T-helper 1 cell (primary cell): Measurements from ENCODE around the gene USH2A.

ENCODE experiments used
- DNase-seq, 5 donors: peaks; one replicate each; pipeline ENCODE4 v3.0.0-alpha.2; 2012 to 2020

USH2A gene

DNA sequence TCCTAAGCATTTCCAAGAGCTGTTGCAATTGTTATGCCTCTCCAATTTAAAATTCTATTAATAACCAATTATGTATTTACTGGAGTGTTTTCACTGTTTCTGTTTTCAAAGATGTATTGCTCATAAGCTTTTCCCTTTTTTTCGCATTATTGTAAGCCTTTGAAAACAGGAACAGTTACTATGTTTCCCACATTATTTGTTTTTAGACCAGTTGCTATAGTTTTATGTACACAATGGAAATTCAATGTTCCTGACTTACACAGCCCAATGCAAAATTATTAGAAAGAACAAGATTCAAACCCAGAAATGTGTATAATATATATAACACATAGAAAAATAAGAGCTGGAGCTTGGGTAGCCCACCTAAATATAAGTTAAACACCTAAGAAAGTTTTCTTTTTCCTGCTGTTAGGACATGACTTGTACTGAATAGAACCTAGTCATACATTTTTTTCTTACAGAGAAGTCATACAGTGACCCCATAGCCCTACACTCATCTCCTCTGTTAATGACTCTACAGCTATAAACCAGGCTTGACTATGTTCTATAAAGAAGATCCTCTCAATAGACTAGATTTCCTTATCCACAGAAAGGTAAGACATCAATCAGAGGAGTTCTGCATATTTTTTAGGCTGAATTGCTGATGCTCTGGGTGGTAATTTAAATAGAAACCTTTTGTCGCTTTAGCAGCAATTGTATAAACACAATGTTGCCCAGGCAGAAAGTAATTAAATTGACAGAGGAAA lies 299.6 kb downstream of the USH2A start:
- DNase-seq = no peak

DNA sequence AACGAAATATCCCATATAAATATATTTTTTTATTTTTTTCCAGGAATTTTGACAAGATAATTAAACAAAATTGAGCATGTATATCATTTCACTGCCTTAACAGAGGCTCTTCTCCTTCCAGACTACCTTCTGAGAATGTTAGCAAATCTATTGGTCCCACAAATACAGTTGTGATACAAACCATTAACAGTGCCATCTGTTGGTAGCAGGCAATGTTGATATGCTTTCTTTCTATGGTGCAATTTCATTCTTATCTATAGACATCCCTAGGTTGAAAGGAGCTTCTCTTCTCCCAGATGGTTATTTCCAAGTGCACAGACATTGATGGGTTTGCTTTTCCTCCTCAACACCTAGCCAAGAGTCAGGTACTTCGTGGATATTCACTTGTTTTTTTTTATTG lies 303.6 kb downstream of the USH2A start:
- no peak for DNase-seq

DNA sequence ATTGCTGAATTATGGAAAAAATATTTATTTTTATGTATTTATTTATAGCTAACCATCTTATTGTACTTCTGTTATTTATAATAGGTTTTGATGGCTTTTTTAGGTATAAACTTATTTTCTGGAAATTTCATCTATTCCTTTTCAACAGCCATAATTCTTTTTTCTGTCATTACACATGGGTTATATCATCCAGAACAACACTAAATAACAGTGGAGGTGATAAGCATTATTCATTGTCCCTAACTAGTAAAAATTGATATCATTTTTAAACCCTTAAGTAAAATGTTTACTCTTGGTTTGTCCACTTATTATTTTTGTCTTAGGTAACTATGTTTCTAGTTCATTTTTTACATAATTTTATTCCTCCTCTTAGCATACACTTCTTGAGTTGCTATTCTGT lies 309.1 kb downstream of the USH2A start:
- no peak for DNase-seq

DNA sequence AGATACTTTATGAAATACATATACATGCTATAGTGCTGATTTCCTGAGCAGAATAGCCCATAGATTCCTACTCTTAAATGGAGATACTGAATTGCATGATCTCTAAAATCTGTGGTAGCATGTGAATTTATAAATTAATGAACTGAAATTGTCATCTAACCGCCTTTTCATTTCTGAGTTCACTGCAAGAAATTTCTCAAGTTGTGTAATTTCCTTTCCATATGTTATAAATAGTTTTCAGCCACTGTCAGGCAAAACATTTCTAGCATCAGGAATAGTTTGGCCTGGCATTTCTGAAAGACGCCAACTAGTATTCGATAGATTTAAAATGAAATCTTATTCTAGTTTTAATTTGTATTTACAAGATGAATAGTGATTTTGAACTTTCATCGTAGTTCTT lies 310.1 kb downstream of the USH2A start:
- no peak for DNase-seq

DNA sequence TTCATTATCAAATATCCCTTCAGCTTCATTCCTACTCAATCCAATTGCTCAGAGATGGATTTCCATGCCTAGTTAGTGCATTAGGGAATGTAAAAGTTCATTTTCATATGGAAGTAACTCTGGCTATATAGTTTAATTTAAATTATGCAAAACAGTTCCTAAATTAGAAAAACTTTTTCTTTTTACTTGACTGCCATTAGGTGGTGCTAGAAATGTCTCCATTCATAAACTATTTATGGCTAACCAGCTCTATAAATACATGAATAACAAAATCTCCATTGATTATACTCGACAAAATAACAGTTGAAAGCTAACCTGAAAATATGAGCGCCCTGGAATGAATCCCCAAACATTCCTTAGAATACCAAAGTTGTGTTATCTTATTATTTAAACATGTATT lies 311.4 kb downstream of the USH2A start:
- DNase-seq = no peak

DNA sequence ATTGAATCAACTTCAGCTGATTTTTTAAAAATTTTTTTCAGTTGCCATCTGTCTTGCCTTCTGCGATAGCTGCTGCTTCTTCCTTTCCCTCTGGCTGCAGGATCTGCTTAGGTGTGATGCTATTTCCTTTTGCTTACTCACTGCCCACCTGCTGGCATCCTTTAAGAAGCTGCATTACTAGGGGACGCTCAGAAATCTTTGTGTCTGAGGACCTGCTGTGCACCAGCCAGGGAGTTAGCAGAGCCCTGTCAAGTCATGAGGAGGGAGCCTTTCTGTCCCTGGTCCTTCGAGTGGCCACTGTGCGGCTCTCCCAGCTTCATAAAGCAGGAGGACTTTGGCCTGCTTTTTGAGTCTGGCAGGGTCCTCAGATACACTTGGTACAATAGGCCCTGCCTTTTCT lies 327.8 kb downstream of the USH2A start:
- no peak for DNase-seq

DNA sequence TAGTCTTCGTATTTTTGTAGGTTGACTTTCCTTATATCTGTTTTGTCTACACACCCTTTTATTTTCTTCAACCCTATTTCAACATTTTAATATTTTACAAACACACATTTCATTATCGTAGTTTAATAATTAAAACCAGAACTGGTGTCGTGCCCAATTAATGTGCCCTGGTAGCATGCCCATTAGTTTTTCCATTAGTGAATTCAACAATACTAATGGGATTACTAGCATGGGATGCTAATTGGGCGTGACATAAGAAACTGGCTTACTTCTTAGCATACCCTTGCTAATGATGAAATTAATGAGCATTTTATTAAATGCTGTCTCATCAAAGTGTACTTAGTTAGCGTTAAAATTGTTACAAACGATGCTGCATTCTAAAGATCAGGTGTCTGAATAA lies 332.7 kb downstream of the USH2A start:
- DNase-seq = no peak

DNA sequence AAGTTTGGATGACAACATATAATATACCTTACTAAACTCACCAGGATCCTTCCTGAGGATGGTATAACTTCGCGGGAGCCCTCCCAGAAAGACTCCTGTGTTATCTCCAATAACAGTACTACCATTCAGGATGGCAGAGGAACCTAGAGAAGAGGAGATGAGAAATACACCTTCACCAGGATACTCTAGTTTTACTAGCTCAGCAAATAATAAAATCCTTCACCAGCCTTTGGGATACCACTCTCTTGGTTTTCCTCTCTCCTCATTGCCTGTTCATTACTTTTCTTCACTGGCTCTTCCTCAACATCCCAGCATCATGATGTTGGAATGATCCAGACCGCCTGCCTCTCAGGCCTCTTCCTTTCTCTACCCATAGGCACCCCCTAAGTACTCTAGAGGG lies 336.6 kb downstream of the USH2A start:
- DNase-seq = no peak

DNA sequence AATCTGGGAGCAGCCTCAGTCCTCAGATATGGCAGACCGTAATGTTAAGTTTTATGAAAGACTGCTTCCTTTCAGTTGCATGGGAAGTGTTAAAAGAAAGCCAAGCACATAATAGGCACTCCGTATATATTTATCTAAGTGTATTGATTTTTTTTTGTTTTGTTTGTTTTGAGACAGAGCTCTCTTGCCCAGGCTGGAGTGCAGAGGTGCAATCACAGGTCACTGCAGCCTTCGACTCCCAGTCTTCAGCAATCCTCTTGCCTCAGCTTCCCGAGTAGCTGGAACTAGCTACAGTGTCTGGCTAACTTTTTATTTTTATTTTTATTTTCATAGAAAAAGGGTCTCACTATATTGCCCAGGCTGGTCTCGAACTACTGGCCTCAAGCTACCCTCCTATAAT lies 341.8 kb downstream of the USH2A start:
- no peak for DNase-seq

DNA sequence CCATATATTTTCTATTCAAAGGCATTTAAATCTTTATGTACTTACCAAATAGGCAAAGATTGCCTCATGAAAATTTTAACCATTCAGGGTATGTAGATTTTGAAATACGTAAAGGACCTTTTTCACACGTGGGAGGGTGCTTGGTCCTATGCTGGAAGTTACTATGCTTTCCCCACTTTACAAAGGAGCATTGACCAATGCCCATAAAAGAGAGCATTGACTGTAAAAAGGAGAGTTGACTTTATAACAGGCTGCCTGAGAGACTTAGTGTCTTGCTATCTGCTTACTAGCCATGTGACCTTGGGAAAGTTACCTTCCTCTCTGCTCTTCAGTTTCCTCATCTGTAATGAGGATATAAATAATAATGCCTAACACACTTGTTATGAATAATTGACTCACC lies 346.5 kb downstream of the USH2A start:
- no peak for DNase-seq

DNA sequence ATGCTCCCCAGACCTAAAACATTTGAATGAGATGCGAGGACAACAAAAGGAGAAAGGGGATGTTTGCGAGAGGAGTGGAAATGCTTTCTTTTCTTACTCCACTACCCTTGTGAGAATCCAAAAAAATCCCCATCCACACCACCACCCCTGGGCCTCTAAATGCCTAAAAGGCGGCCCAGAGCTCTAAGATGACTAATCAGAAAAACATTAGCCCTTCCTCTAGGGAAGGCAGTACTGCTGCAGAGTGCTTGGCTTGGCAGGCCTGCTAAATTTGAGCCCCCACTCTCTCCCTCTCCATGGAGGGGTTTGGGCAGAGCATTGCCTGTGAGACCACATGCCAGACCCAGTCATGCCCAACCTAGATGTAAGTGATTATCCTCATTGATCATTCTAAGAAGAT lies 347.9 kb downstream of the USH2A start:
- no peak for DNase-seq

DNA sequence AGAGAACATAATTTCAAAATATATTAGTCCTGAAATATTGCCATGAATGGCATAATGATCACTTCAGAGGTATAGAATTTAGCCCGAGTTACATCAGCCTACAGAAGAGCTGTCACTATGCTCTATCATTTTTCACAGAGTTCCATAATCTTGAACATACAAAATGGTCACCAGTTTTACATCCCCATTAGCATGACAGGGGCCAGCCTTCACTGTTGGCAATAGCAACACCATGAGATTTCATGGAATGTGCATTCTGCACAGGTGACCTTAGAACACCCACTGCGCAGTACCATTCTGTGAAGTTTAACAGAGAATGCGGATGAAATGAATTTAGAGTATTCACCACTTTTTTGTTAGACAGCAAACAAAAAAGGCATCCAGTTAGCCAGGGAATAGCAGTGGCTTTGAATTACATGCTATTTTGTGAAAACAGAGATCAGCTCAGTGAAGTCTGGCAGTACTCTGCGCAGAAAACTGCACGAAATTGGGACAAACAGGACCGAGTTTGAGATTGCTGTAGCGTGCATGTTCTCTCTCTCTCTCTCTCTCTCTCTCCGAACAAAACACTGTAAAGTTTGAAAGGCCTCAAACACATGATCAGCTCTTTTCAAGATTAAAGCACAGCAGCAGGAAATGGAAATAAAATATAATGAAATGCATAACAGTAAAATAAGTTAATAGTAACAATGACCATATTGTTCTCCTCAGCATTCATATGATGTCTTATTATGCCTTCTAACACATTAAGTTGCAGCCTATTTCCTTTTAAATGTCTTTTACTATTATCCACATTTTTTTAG lies 349.3 kb downstream of the USH2A start:
- DNase-seq = no peak

DNA sequence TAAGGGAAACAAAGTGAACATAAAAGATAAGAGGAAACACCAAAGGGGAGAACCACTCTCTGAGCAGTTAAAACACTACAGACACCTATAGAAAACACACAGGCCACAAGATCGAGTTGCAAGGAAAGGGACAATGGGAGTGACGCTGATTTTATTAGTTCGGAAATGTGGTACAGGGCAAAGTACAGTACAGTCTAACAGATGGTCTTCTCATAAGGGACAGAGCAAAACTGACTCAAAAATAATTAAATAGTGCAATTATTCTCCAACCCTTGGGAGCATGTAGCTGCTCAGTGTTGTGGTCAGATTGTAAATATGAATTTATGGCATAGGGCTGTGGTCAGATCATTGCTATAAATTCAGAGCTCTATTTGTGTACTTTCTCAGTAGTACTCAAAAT lies 352.0 kb downstream of the USH2A start:
- DNase-seq = no peak

DNA sequence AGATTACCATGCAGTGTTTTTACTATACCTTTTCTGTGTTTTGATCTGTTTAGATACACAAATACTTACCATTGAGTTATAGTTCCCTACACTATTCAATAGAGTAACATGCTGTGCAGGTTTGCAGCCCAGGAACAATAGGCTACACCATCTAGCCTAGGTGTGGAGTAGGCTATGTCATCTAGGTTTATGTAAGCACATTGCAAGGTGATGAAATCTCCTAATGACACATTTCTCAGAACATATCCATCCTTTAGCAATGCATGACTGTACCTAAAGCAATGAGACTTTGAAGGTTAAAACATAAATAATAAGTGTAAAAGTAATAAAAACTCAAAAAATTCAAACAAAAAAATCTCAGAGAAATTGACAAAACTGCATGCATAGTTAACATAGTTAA lies 358.6 kb downstream of the USH2A start:
- DNase-seq = no peak

DNA sequence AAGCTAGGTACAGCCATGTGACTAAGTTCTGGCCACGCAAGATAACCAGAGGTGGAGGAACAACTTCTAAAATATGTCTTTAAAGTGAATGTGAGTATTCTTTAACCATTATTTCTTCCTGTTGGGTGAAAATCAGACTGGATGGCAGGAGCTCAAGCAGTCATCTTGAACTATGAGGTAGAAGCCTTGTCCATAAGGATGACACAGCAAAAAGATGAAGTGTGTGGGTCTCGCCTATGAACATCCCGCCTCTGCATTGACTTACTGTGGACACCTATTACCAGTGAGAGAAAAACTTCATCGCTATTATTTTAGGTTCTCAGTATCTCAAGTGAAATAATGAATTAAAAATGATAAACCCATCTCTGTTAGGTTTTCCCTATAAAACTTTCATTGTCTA lies 365.3 kb downstream of the USH2A start:
- DNase-seq = no peak

DNA sequence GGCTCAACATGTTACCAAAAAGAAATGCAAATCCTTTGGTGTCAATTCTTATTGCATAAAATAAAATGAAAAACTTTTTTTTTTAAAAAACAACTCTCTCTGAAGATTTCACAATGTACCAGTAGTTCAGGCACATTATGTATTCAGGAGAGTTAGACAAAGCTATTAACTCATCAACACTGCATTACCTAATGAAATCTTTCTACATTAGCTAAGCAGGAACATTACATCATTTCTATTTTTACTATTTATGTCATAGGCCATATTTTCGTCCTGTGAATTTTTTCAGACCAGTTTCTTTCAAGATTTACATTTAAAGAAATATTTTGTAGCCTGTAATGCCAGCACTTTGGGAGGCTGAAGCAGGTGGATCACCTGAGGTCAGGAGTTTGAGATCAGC lies 366.2 kb downstream of the USH2A start:
- DNase-seq = no peak

DNA sequence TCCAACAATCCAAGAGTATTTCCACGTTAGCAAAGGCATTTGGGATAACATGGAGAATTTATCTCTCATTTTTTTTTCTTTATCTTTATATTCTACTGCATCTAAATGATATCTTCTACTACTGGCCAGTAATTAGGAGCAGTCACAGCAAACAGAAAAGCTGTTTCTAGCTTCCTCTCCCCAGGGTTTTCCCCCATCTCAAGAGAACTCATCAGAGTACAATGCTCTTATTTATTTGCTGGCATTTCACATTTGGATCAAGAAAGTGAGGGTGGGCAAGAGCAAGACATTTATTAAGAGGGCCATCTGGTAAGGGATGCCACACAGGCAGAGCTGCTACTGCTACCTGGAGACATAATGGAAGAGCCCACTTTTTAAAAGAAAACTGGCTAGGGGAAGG lies 368.2 kb downstream of the USH2A start:
- DNase-seq = no peak

DNA sequence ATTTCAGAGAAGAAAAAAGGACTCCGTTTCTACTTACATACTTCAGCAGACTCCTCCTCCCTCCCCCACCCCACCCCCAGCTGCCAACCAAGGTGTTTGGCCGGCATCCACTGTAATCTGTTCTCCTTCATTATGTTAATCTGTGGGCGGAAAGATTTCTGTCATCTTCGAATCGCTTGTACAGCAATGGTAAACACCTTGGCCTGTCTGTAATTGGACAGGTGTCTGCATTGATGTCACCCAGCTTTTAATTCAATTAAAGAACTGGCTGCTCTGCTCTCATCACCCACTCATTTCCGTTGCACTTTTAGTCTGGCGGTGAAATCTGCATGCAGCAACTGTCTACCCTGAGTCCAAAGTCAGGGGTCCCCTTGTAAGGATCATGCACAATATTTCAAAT lies 368.6 kb downstream of the USH2A start:
- no peak for DNase-seq

DNA sequence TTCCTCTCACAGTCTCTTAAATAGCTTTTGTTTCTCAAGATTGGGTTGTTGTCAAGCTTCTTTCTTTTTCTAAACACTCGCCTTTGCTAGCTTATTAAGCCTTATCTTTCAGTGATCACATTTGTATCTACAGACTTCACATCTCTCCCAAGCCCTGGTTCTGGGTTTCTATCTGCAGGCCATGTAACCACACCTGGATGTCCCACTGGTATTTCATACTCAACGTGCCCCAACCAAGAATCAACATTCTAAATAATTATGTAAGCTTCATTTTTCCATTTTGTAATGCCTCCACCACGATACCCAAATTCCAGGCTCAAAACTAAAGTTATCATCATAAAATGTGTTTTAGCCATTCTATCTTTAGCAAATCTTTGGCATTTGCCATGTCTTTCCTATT lies 372.2 kb downstream of the USH2A start:
- DNase-seq = no peak

DNA sequence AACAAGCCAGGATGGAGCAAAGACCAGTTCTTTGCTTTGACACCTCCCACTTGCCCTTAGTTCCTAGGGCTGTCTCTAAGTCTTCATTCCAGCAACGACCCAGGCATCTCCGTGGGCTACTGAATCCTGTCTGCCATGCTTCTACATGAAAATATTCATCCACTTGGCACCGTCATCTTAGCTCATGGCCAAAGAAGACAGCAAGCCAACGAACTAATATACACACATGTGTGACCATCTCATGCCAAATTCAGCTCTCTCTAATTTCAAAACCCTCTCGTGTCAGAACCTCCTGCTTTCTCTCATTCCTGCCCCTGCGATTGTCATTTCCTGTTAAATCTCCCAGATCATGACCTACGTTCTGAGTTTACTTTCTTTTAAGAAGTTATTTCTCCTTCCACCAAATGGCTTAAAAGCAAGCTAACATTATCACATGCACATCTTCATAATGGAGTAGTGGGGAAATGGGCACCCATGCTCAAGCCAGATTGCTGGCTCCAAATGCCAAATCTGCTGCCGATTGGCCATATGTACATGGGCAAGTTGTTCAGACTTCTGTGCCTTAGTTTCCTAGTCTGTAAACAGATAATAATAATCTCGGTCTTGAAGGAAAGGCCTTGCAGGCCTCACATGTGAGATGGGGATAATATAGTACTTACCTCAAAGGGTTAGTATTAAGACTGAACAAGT lies 373.4 kb downstream of the USH2A start:
- DNase-seq = no peak

DNA sequence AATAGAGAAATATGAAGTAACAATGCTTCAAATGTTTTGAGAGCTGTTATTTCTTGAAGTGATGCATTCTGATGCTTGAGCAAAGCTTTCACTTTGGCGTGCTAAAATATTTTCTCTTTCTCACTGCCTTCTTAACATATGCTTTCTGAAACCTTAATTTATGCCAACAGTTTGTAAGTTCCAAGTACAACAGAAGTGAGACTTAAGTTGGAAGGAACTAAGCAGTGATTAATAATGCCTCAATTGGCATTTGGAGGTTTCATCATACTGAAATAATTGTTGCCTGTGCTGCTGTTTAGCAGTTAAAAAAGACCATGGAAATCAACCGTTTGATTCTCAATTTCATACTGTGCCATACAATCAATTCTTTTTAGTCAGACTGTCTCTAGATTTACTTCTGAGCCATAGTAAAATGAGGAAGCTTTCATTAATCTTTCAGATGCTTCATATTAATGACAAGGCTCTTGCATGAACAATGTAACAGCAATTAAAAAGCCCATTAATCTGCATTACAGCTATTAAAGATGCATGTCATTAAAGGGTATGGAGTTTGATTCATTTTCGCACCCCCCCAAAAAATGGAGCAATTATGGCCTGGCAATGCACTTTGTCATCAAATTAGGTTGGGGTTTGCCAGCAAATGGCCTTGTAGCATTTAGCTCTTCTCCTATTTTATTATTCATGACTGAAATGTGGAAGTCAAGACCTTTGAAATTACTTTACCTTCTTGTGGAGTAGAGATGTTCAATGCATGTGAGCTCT lies 375.3 kb downstream of the USH2A start:
- no peak for DNase-seq

DNA sequence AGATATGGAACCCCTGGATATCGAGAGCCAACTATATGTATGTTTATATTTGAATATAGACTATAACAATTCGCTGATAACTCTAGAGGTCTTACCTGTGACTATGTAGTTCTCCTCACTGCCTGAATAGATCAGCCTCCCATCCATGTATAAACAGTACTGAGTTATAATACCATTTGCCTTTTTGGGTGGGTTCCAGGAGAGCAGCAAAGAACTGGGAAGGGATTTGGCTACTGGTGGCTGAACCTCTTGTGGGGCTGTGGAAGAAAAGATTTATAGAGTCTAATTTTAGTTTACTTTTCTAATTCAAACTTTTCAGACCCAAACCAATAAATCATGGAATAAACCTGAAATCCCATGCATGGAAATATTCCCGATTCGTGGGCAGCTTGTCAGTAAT lies 376.9 kb downstream of the USH2A start:
- DNase-seq = no peak

DNA sequence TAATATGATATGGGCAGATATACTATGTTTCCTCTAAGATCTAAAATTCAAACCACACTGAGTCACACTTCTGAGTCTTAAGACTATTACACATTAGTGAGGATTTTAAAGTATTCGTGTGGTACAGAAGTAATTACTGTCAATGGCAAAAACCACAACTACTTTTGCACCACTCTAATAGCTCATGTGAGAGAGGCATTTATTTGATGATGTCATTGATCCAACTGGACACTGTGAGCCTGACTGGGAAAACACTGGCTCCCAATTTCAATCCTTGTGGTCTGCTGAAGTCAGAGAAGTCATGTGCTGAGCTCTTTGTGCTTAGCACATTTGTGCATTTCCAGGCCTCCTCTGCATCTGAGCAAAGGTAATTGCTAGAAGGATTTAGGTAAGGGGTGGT lies 377.8 kb downstream of the USH2A start:
- no peak for DNase-seq
